HL-60 (cell line): ENCODE measurements around the gene CNOT3.

Experiments used
- DNase-seq, 2 experiments: peaks; one replicate each; pipeline ENCODE4 v3.0.0-alpha.2; 2010 to 2020; ENCODE audit warnings: low read depth in 1 of 2, low spot score in 1 of 2
- H3K27ac ChIP-seq: fragments of 250-450 bp; sonication (Bioruptor Pico); replicated peaks from 2 replicates; pipeline ENCODE4 v1.5.1; 2020; ENCODE audit warnings: mild to moderate bottlenecking, moderate library complexity
- H3K27me3 ChIP-seq: fragments of 250-450 bp; sonication (Bioruptor Pico); 2 replicates; pipeline ENCODE4 v1.5.1; 2021; ENCODE audit warnings: mild to moderate bottlenecking, moderate library complexity; ENCODE audit not compliant: insufficient read depth, poor library complexity, severe bottlenecking
- H3K4me3 ChIP-seq: replicated peaks from 2 replicates; pipeline ENCODE4 v1.5.1; 2011; ENCODE audit warnings: mild to moderate bottlenecking, control low read depth, low read length; ENCODE audit not compliant: insufficient read depth
- CTCF ChIP-seq: IDR thresholded peaks from one replicate; pipeline ENCODE4 v1.5.1; 2011; ENCODE audit warnings: low read length, control low read depth, inconsistent platforms; ENCODE audit not compliant: insufficient read depth
- GABPA ChIP-seq: IDR thresholded peaks from 2 replicates; pipeline ENCODE4 v1.6.1; 2012; ENCODE audit warnings: low read depth
- POLR2AphosphoS5 ChIP-seq: IDR thresholded peaks from 2 replicates; pipeline ENCODE4 v1.6.1; 2012; ENCODE audit warnings: low read depth
- REST ChIP-seq: IDR thresholded peaks from 2 replicates; pipeline ENCODE4 v1.6.1; 2012; ENCODE audit warnings: low read depth; ENCODE audit not compliant: insufficient replicate concordance
- SPI1 ChIP-seq: IDR thresholded peaks from 2 replicates; pipeline ENCODE4 v1.6.1; 2012; ENCODE audit warnings: low read depth, mild to moderate bottlenecking, borderline replicate concordance

CNOT3 gene

DNA sequence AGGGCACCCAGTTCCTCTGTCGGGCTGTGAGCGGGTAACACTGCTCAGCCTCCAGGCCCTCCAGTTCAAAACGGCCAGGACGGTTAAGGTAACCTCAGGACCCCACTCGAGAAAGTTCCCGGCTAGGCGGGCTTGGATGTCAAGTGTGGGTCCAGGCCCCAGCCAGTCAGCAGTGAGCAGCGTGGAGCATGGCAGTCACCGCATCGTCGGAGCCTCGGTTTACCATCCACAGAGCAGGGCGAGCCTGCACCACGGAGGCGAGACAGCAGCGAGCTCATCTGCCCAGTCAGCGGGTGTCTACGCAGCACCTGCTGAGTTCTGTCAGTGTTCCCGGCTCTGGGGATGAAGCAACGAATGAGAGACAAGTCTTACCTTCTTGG, 8.0 kb upstream of the CNOT3 start:
- DNase-seq: no peak
- no peak overlapping the region for H3K4me3 ChIP-seq
- TF ChIP-seq GABPA (no peak), POLR2AphosphoS5 (no peak), CTCF (no peak), SPI1 (no peak), REST (no peak)
- no peaks in the 10 kb centered on the region for H3K27me3 ChIP-seq
- no peak overlapping the region for H3K27ac ChIP-seq

DNA sequence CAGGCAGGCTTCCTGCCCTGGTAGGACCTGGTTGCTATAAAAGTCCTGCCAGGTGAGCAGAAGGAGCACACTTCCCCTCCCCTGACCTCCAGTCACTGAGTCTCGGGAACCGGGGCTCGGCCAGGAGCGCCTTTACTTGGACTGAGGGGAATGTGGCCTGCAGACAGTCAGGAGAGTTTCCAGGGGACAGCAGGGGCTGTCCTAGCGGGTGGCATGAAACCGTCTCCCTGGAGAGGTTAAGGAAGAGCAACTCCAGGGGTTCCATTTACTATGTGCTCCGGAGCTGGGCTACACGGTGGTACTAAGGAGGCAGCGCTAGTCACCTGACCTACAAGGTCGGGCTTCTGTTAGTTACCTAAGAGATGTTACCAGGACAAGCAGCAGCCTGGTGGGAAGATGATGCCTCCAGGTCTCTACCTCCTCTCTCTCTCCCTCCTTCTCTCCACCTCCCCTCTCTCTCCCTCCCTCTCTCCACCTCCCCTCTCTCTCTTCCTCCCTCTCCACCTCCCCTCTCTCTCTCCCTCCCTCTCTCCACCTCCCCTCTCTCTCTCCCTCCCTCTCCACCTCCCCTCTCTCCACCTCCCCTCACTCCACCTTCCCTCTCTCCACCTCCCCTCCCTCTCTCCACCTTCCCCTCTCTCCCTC, 4.1 kb upstream of the CNOT3 start:
- no peak overlapping the region for H3K27ac ChIP-seq

DNA sequence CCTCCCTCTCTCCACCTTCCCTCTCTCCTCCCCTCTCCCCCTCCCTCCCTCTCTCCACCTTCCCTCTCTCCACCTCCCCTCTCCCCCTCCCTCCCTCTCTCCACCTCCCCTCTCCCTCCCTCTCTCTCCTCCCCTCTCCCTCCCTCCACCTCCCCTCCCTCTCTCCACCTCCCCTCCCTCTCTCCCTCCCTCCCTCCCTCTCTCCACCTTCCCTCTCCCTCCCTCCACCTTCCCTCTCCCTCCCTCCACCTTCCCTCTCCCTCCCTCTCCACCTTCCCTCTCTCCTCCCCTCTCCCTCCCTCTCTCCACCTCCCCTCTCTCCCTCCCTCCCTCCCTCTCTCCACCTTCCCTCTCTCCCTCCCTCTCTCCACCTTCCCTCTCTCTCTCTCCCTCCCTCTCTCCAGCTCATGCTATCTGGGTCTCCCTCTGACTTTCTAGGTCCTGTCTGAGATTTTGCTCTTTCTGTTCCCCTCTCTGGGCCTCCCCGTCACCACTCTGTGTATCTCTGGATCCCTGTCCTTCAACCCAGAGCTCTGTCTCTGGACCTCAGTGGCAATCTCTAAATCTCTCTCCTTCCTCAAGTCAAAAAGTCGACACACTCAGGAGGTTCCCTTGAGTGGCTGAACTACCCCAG, 3.5 kb upstream of the CNOT3 start:
- H3K27me3 ChIP-seq: no peaks in the 10 kb centered on the region
- DNase-seq: no peak
- no peak overlapping the region for H3K27ac ChIP-seq
- no peak for TF ChIP-seq REST
- TF ChIP-seq GABPA: no peak
- TF ChIP-seq CTCF: no peak
- no peak for TF ChIP-seq SPI1
- no peak for TF ChIP-seq POLR2AphosphoS5
- no peak overlapping the region for H3K4me3 ChIP-seq

More for the DNA sequence above, 4.1 kb upstream of the CNOT3 start:
- Histone ChIP-seq H3K27me3 (no peaks in the 10 kb centered on the region), H3K4me3 (no peak overlapping the region)
- peak; percentile 34 to 99 for DNase-seq
- no peak for TF ChIP-seq GABPA
- TF ChIP-seq POLR2AphosphoS5: no peak; the same call in 1 of the 2 replicates

- no peak for DNase-seq
- TF ChIP-seq SPI1 (no peak), GABPA (no peak), CTCF (no peak), POLR2AphosphoS5 (no peak), REST (no peak)
- Histone ChIP-seq H3K27ac (peak overlapping the region; percentile 47), H3K4me3 (peak overlapping the region; percentile 47), H3K27me3 (no peaks in the 10 kb centered on the region)
Measured at GRCh38 chr19:54136086-54136863, 1.3 kb upstream of the CNOT3 start.
